ENCODE results near the gene SIDT1. TPM values are rescaled to one million over a fixed set of nuclear protein-coding genes. Genes with fewer than 3 reads are reported as not detected.

Gene SIDT1
- total and polyA plus RNA-seq, 2 donors (not counting 1 experiment from before 2014, with no cell fraction given) = 53.2 to 84.4 TPM

DNA sequence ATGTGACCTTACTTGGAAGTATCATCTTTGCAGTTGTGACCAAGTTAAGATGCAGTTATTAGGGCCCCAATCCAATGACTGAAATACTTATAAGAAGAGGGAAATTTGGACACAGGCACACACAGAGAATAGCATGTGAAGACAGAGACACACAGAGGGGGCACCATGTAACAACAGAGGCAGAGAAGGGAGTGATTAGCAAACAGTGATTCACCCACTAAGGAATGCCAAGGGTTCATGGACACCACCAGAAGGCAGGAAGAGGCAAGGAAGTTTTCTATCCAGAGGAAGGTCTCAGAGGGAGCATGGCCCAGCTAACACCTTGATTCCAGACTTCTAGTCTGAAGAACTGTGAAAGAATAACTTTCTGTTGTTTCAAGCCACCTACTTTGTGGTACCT is 25.0 kb downstream of the SIDT1 start:
- no peak overlapping the region for H2AFZ ChIP-seq (ENCODE audit: insufficient read depth, low read depth, low read length, poor library complexity, severe bottlenecking)
- intact Hi-C loops (cut with micrococcal nuclease) = no loop called here
- H3K27me3 ChIP-seq (replicated peaks in 1 of 4; ENCODE audit: control extremely low read depth in 1 of 4, control insufficient read depth in 3 of 4, insufficient read depth in 4 of 4, low read length in 3 of 4) = no peaks in the 10 kb centered on the region
- no peak overlapping the region for H3K4me2 ChIP-seq (replicated peaks; ENCODE audit: low read depth, low read length, poor library complexity, severe bottlenecking)
- H3K9me3 Mint-ChIP-seq (ENCODE audit: insufficient read depth) = no peaks in the 10 kb centered on the region
- no peak overlapping the region for H3K27ac ChIP-seq (ENCODE audit: low read length in 2 of 2)
- no peak overlapping the region for H3K4me3 ChIP-seq (ENCODE audit: control extremely low read depth in 1 of 5, extremely low read depth in 1 of 5, insufficient read depth in 1 of 5, low read depth in 2 of 5, low read length in 4 of 5)
- H3K9me3 ChIP-seq (ENCODE audit: control extremely low read depth in 1 of 3, control insufficient read depth in 2 of 3, insufficient read depth in 1 of 3, low read length in 2 of 3) = no peaks in the 10 kb centered on the region
- no peaks in the 10 kb centered on the region for H3K27me3 Mint-ChIP-seq
- ATAC-seq (ENCODE audit: low read depth) (no peak), DNase-seq (no peak)
- peaks cover 35% of the 10 kb centered on the region for H4K20me1 ChIP-seq (ENCODE audit: control insufficient read depth, insufficient read depth, low read length, poor library complexity, severe bottlenecking)
- ChIA-PET CTCF (interaction anchor here (1.0 to 8.7 kb wide), 2 partner anchors 20 to 60 kb away, joined by 5 to 124 read pairs; no protein-coding TSS in a partner anchor), POLR2A (no interaction called here)
- peaks cover 7 to 15% of the 10 kb centered on the region in 2 donors for H3K4me1 ChIP-seq (ENCODE audit: control insufficient read depth in 2 of 2, insufficient read depth in 2 of 2, low read length in 2 of 2)
- no peak overlapping the region for H3K4me3 Mint-ChIP-seq
- H3K27ac Mint-ChIP-seq = no peak overlapping the region
- no peak for TF ChIP-seq EZH2 (IDR thresholded peaks at IDR 0.05; ENCODE audit: borderline replicate concordance, insufficient read depth, low read depth, low read length, poor library complexity, severe bottlenecking)
- TF ChIP-seq, protein P1, sequence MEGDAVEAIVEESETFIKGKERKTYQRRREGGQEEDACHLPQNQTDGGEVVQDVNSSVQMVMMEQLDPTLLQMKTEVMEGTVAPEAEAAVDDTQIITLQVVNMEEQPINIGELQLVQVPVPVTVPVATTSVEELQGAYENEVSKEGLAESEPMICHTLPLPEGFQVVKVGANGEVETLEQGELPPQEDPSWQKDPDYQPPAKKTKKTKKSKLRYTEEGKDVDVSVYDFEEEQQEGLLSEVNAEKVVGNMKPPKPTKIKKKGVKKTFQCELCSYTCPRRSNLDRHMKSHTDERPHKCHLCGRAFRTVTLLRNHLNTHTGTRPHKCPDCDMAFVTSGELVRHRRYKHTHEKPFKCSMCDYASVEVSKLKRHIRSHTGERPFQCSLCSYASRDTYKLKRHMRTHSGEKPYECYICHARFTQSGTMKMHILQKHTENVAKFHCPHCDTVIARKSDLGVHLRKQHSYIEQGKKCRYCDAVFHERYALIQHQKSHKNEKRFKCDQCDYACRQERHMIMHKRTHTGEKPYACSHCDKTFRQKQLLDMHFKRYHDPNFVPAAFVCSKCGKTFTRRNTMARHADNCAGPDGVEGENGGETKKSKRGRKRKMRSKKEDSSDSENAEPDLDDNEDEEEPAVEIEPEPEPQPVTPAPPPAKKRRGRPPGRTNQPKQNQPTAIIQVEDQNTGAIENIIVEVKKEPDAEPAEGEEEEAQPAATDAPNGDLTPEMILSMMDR (IDR thresholded peaks at IDR 0.05) = no peak
- peaks cover 60% of the 10 kb centered on the region for H3K79me2 ChIP-seq (ENCODE audit: control insufficient read depth, insufficient read depth, low read length)
- peaks cover 31% of the 10 kb centered on the region for H3K4me1 Mint-ChIP-seq
- peaks cover 0 to 20% of the 10 kb centered on the region in 2 experiments for H3K36me3 ChIP-seq (replicated peaks in 1 of 2; ENCODE audit: control extremely low read depth in 1 of 2, control insufficient read depth in 1 of 2, extremely low read depth in 1 of 2, insufficient read depth in 2 of 2, low read length in 1 of 2)
- H3K9ac ChIP-seq (ENCODE audit: low read length) = no peak overlapping the region

- no peak for TF ChIP-seq EZH2 (IDR thresholded peaks at IDR 0.05; ENCODE audit: borderline replicate concordance, insufficient read depth, low read depth, low read length, poor library complexity, severe bottlenecking)
- TF ChIP-seq, protein P1 (IDR thresholded peaks at IDR 0.05) = no peak
- Histone ChIP-seq H3K79me2 (ENCODE audit: control insufficient read depth, insufficient read depth, low read length) (peaks cover 54% of the 10 kb centered on the region), H3K27me3 (replicated peaks in 1 of 4; ENCODE audit: control extremely low read depth in 1 of 4, control insufficient read depth in 3 of 4, insufficient read depth in 4 of 4, low read length in 3 of 4) (no peaks in the 10 kb centered on the region), H4K20me1 (ENCODE audit: control insufficient read depth, insufficient read depth, low read length, poor library complexity, severe bottlenecking) (peaks cover 35% of the 10 kb centered on the region), H3K4me3 (ENCODE audit: control extremely low read depth in 1 of 5, extremely low read depth in 1 of 5, insufficient read depth in 1 of 5, low read depth in 2 of 5, low read length in 4 of 5) (no peak overlapping the region), H3K9ac (ENCODE audit: low read length) (no peak overlapping the region), H3K9me3 (ENCODE audit: control extremely low read depth in 1 of 3, control insufficient read depth in 2 of 3, insufficient read depth in 1 of 3, low read length in 2 of 3) (no peaks in the 10 kb centered on the region), H3K4me2 (replicated peaks; ENCODE audit: low read depth, low read length, poor library complexity, severe bottlenecking) (no peak overlapping the region), H3K4me1 (ENCODE audit: control insufficient read depth in 2 of 2, insufficient read depth in 2 of 2, low read length in 2 of 2) (peaks cover 3 to 10% of the 10 kb centered on the region in 2 donors), H3K27ac (ENCODE audit: low read length in 2 of 2) (no peak overlapping the region), H3K36me3 (replicated peaks in 1 of 2; ENCODE audit: control extremely low read depth in 1 of 2, control insufficient read depth in 1 of 2, extremely low read depth in 1 of 2, insufficient read depth in 2 of 2, low read length in 1 of 2) (peaks cover 0 to 16% of the 10 kb centered on the region in 2 experiments), H2AFZ (ENCODE audit: insufficient read depth, low read depth, low read length, poor library complexity, severe bottlenecking) (no peak overlapping the region)
- DNase-seq (no peak), ATAC-seq (ENCODE audit: low read depth) (no peak)
- Mint-ChIP-seq H3K27me3 (no peaks in the 10 kb centered on the region), H3K27ac (no peak overlapping the region), H3K4me3 (no peak overlapping the region), H3K4me1 (peaks cover 25% of the 10 kb centered on the region), H3K9me3 (ENCODE audit: insufficient read depth) (no peaks in the 10 kb centered on the region)
- intact Hi-C loops (cut with micrococcal nuclease) = no loop called here
- ChIA-PET CTCF (interaction anchor here (0.6 to 8.7 kb wide), 4 partner anchors 62 to 421 kb away, joined by 3 to 124 read pairs (median 4); no protein-coding TSS in a partner anchor), POLR2A (no interaction called here)
These were observed 26.7 kb downstream of the SIDT1 start for GRCh38 chr3:113559009-113559408.
